Liver (tissue), 9 donors: ENCODE measurements around the gene MRTFB. TPM values are rescaled to one million over a fixed set of nuclear protein-coding genes. Genes with fewer than 3 reads are reported as not detected.

Experiments used
- DNase-seq: peaks from one replicate; pipeline ENCODE4 v3.0.0-alpha.2; 2017; ENCODE audit warnings: low spot score
- H3K27ac ChIP-seq, 2 donors: one replicate each; pipeline ENCODE4 v1.7.0; 2013; ENCODE audit warnings: inconsistent platforms in 2 of 2, low read length in 2 of 2, control low read depth in 1 of 2, low read depth in 1 of 2, mild to moderate bottlenecking in 1 of 2
- H3K27me3 ChIP-seq, 4 donors: one replicate each; pipeline versions ENCODE4 v1.6.1 to v1.7.0; 2013; ENCODE audit warnings: low read length in 3 of 4, inconsistent platforms in 1 of 4, mild to moderate bottlenecking in 1 of 4, moderate library complexity in 1 of 4; ENCODE audit not compliant: control insufficient read depth in 4 of 4, insufficient read depth in 4 of 4
- H3K36me3 ChIP-seq, 4 donors: one replicate each; pipeline versions ENCODE4 v1.6.1 to v1.7.0; 2013; ENCODE audit warnings: low read length in 3 of 4, mild to moderate bottlenecking in 3 of 4, low read depth in 1 of 4, moderate library complexity in 1 of 4; ENCODE audit not compliant: control insufficient read depth in 4 of 4, insufficient read depth in 3 of 4
- H3K4me1 ChIP-seq, 4 donors: one replicate each; pipeline versions ENCODE4 v1.6.1 to v1.7.0; 2013; ENCODE audit warnings: low read length in 3 of 4, mild to moderate bottlenecking in 3 of 4, moderate library complexity in 1 of 4; ENCODE audit not compliant: control insufficient read depth in 4 of 4, insufficient read depth in 4 of 4
- H3K4me3 ChIP-seq, 3 donors: one replicate each; pipeline versions ENCODE4 v1.6.1 to v1.7.0; 2013; ENCODE audit warnings: low read length in 3 of 3, control low read depth in 1 of 3, low read depth in 1 of 3, mild to moderate bottlenecking in 1 of 3
- H3K9ac ChIP-seq, 2 donors: one replicate each; pipeline ENCODE4 v1.7.0; 2013; ENCODE audit warnings: low read length in 2 of 2, mild to moderate bottlenecking in 2 of 2, moderate library complexity in 2 of 2, control low read depth in 1 of 2, low read depth in 1 of 2
- H3K9me3 ChIP-seq, 4 donors: one replicate each; pipeline versions ENCODE4 v1.6.1 to v1.7.0; 2013; ENCODE audit warnings: low read length in 3 of 4; ENCODE audit not compliant: control insufficient read depth in 4 of 4
- EGR1 ChIP-seq, 2 donors: IDR thresholded peaks; 2 replicates each; pipeline ENCODE4 v1.6.1; 2016 to 2018; ENCODE audit warnings: antibody characterized with exemption in 2 of 2, low read depth in 2 of 2
- FOXA1 ChIP-seq: IDR thresholded peaks from 2 replicates; pipeline ENCODE4 v1.6.1; 2016; ENCODE audit warnings: antibody characterized with exemption
- FOXA2 ChIP-seq: IDR thresholded peaks from 2 replicates; pipeline ENCODE4 v1.6.1; 2016; ENCODE audit warnings: antibody characterized with exemption
- GABPA ChIP-seq, 2 donors: IDR thresholded peaks in 1 of 2; conservative IDR thresholded peaks in 1 of 2; 2 replicates each; pipeline ENCODE4 v1.6.1; 2016; ENCODE audit warnings: antibody characterized with exemption in 2 of 2, mild to moderate bottlenecking in 1 of 2, moderate library complexity in 1 of 2
- HNF4A ChIP-seq, 2 donors: conservative IDR thresholded peaks; 2 replicates each; pipeline ENCODE4 v1.6.1; 2016; ENCODE audit warnings: antibody characterized with exemption in 2 of 2, mild to moderate bottlenecking in 2 of 2
- HNF4G ChIP-seq: IDR thresholded peaks from 2 replicates; pipeline ENCODE4 v1.6.1; 2016; ENCODE audit warnings: antibody characterized with exemption
- JUND ChIP-seq, 2 donors: IDR thresholded peaks; 2 replicates each; pipeline ENCODE4 v1.6.1; 2016; ENCODE audit warnings: antibody characterized with exemption in 2 of 2
- NR2F2 ChIP-seq: IDR thresholded peaks from 2 replicates; pipeline ENCODE4 v1.6.1; 2016; ENCODE audit warnings: antibody characterized with exemption
- RAD21 ChIP-seq, 2 donors: IDR thresholded peaks; 2 replicates each; pipeline ENCODE4 v1.6.1; 2016; ENCODE audit warnings: antibody characterized with exemption in 2 of 2, mild to moderate bottlenecking in 2 of 2
- RXRA ChIP-seq, 2 donors: IDR thresholded peaks; 2 replicates each; pipeline ENCODE4 v1.6.1; 2017 to 2018; ENCODE audit warnings: antibody characterized with exemption in 2 of 2, mild to moderate bottlenecking in 1 of 2
- SP1 ChIP-seq: IDR thresholded peaks from 2 replicates; pipeline ENCODE4 v1.6.1; 2018; ENCODE audit warnings: antibody characterized with exemption, mild to moderate bottlenecking
- TAF1 ChIP-seq: conservative IDR thresholded peaks from 2 replicates; pipeline ENCODE4 v1.6.1; 2016; ENCODE audit warnings: antibody characterized with exemption, mild to moderate bottlenecking
- YY1 ChIP-seq: IDR thresholded peaks from 2 replicates; pipeline ENCODE4 v1.6.1; 2016; ENCODE audit warnings: antibody characterized with exemption, mild to moderate bottlenecking
- WGBS: extraction: QIAGEN DNeasy Blood & Tissue Kit; methylation state at CpG from one replicate; pipeline ENCODE4 v1.1.7; 2013; 5-methylcytosine and 5-hydroxymethylcytosine counted together
- polyA plus RNA-seq, 2 donors: library from polyadenylated mRNA; stranded (reverse) in 1 of 2; unstranded in 1 of 2; fragments of 200-250 nt in 1 of 2; fragments of >200 nt in 1 of 2; fragmentation: Nextera tagmentation in 1 of 2; extraction: Ambion mirVana in 1 of 2; gene quantifications; one replicate each; pipeline versions ENCODE4 v1.2.1 to v1.2.3, GENCODE V29; 2013 to 2015
- total RNA-seq, 2 donors: library from RNA; depleted of rRNA; stranded (reverse); fragments of >200 nt; gene quantifications; one replicate each; pipeline ENCODE4 v1.2.3, GENCODE V29; 2014
- TF ChIP-seq, protein P1 (sequence below): fragments of 150-350 bp; IDR thresholded peaks from 2 replicates; pipeline ENCODE4 v1.5.1; 2017; ENCODE audit warnings: improper control_type of control experiment, low read depth, low read length; ENCODE audit not compliant: missing input control
- TF ChIP-seq, protein P2 (sequence below): IDR thresholded peaks from 2 replicates; pipeline ENCODE4 v1.6.1; 2016; ENCODE audit warnings: antibody characterized with exemption
- TF ChIP-seq, protein P3 (sequence below): IDR thresholded peaks from 2 replicates; pipeline ENCODE4 v1.6.1; 2016; ENCODE audit warnings: antibody characterized with exemption
- TF ChIP-seq, protein P4 (sequence below): IDR thresholded peaks from 2 replicates; pipeline ENCODE4 v1.6.1; 2016; ENCODE audit warnings: antibody characterized with exemption
- TF ChIP-seq, protein P5 (sequence below): IDR thresholded peaks from 2 replicates; pipeline ENCODE4 v1.6.1; 2016; ENCODE audit warnings: antibody characterized with exemption, mild to moderate bottlenecking
- donor health status: healthy.
- donor health status: healthy.
- donor health status: healthy.
- donor health status: healthy.
- donor health status: healthy.

The MRTFB gene
- total and polyA plus RNA-seq, 4 donors: 4.1 to 14.2 (median 5.8) TPM

DNA sequence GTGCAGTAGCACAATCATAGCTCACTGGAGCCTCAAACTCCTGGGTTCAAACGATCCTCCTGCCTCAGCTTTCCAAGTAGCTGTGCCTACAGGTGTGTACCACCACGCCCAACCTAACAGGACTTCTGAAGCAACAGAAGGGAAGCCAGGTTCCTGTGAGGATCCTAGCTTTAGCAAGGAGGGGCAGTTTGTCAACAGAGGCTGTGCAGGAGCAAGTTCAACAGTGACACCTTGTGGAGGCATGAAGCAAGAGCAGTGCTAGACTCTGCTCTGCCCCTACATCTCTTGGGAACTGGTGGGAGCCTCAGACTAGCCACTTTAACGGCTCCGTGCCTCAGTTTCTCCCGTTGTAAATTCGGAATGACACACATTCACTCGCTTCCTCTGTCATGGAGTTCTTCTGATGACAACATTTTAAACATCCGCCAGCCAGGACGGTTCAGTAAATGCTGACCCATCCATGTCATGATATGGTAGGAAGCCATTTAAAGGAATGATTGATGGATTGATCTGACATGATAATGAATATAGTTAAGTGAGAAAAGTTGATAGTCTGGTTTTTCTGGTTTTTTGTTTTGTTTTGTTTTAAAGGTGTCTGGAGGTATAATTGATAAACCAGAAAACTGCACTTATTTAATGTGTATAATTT lies 218.7 kb downstream of the MRTFB start:
- DNase-seq: no peak
- Histone ChIP-seq H3K9me3 (peaks cover 3 to 7% (median 6%) of the 10 kb centered on the region in 4 donors), H3K4me3 (no peak overlapping the region), H3K27ac (no peak overlapping the region), H3K27me3 (no peaks in the 10 kb centered on the region), H3K36me3 (no peaks in the 10 kb centered on the region), H3K9ac (no peak overlapping the region), H3K4me1 (peaks cover 0 to 12% (median 6%) of the 10 kb centered on the region in 4 donors)
- TF ChIP-seq JUND (IDR thresholded peaks at IDR 0.05): no peak
- TF ChIP-seq, protein P1, sequence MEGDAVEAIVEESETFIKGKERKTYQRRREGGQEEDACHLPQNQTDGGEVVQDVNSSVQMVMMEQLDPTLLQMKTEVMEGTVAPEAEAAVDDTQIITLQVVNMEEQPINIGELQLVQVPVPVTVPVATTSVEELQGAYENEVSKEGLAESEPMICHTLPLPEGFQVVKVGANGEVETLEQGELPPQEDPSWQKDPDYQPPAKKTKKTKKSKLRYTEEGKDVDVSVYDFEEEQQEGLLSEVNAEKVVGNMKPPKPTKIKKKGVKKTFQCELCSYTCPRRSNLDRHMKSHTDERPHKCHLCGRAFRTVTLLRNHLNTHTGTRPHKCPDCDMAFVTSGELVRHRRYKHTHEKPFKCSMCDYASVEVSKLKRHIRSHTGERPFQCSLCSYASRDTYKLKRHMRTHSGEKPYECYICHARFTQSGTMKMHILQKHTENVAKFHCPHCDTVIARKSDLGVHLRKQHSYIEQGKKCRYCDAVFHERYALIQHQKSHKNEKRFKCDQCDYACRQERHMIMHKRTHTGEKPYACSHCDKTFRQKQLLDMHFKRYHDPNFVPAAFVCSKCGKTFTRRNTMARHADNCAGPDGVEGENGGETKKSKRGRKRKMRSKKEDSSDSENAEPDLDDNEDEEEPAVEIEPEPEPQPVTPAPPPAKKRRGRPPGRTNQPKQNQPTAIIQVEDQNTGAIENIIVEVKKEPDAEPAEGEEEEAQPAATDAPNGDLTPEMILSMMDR: peak; percentile 35
- TF ChIP-seq HNF4G: no peak
- TF ChIP-seq RAD21 (IDR thresholded peaks at IDR 0.05): peak; percentile 53 to 75
- WGBS: 46% methylated on average over 9 of the region's 9 CpGs

DNA sequence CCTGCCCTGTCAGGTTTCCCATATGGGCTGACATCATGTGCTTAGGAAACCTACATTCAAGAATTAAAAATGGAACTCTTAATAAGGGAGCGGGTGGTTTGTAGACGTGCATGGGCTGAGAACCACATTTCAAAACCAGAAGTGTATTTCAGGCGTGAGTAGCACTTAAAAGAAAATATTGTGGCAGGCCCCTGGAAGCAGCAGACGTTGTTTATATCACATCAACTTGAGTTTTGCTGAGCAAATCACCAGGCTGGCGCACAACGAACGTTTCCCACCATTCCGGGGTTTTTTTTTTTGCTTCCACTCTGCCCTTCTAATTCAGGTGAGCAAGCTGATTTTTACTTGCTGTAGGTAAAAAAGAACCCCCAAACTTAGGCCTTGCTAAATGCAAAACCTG lies 220.2 kb downstream of the MRTFB start:
- Histone ChIP-seq H3K27ac (no peak overlapping the region), H3K27me3 (no peaks in the 10 kb centered on the region), H3K9ac (no peak overlapping the region), H3K4me1 (peaks cover 0 to 4% (median under 1%) of the 10 kb centered on the region in 4 donors), H3K9me3 (peaks cover 3 to 7% (median 6%) of the 10 kb centered on the region in 4 donors), H3K36me3 (no peaks in the 10 kb centered on the region), H3K4me3 (no peak overlapping the region)
- 91% methylated on average over 8 of the region's 8 CpGs for WGBS
- TF ChIP-seq EGR1 (IDR thresholded peaks at IDR 0.05; ENCODE audit: low read depth in 2 of 2) (no peak), NR2F2 (no peak), FOXA2 (no peak), JUND (IDR thresholded peaks at IDR 0.05) (no peak), RXRA (IDR thresholded peaks at IDR 0.05) (no peak), RAD21 (IDR thresholded peaks at IDR 0.05) (no peak), GABPA (IDR thresholded peaks at IDR 0.05 in 1 of 2, conservative IDR thresholded peaks at IDR 0.05 in 1 of 2) (no peak), HNF4A (conservative IDR thresholded peaks at IDR 0.05) (no peak), TAF1 (no peak), YY1 (no peak), HNF4G (no peak), FOXA1 (no peak), SP1 (no peak)
- TF ChIP-seq, protein P1: no peak
- TF ChIP-seq, protein P2, sequence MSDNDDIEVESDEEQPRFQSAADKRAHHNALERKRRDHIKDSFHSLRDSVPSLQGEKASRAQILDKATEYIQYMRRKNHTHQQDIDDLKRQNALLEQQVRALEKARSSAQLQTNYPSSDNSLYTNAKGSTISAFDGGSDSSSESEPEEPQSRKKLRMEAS: no peak
- TF ChIP-seq, protein P3, sequence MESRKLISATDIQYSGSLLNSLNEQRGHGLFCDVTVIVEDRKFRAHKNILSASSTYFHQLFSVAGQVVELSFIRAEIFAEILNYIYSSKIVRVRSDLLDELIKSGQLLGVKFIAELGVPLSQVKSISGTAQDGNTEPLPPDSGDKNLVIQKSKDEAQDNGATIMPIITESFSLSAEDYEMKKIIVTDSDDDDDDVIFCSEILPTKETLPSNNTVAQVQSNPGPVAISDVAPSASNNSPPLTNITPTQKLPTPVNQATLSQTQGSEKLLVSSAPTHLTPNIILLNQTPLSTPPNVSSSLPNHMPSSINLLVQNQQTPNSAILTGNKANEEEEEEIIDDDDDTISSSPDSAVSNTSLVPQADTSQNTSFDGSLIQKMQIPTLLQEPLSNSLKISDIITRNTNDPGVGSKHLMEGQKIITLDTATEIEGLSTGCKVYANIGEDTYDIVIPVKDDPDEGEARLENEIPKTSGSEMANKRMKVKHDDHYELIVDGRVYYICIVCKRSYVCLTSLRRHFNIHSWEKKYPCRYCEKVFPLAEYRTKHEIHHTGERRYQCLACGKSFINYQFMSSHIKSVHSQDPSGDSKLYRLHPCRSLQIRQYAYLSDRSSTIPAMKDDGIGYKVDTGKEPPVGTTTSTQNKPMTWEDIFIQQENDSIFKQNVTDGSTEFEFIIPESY: no peak
- TF ChIP-seq, protein P4, sequence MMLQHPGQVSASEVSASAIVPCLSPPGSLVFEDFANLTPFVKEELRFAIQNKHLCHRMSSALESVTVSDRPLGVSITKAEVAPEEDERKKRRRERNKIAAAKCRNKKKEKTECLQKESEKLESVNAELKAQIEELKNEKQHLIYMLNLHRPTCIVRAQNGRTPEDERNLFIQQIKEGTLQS: no peak
- TF ChIP-seq, protein P5, sequence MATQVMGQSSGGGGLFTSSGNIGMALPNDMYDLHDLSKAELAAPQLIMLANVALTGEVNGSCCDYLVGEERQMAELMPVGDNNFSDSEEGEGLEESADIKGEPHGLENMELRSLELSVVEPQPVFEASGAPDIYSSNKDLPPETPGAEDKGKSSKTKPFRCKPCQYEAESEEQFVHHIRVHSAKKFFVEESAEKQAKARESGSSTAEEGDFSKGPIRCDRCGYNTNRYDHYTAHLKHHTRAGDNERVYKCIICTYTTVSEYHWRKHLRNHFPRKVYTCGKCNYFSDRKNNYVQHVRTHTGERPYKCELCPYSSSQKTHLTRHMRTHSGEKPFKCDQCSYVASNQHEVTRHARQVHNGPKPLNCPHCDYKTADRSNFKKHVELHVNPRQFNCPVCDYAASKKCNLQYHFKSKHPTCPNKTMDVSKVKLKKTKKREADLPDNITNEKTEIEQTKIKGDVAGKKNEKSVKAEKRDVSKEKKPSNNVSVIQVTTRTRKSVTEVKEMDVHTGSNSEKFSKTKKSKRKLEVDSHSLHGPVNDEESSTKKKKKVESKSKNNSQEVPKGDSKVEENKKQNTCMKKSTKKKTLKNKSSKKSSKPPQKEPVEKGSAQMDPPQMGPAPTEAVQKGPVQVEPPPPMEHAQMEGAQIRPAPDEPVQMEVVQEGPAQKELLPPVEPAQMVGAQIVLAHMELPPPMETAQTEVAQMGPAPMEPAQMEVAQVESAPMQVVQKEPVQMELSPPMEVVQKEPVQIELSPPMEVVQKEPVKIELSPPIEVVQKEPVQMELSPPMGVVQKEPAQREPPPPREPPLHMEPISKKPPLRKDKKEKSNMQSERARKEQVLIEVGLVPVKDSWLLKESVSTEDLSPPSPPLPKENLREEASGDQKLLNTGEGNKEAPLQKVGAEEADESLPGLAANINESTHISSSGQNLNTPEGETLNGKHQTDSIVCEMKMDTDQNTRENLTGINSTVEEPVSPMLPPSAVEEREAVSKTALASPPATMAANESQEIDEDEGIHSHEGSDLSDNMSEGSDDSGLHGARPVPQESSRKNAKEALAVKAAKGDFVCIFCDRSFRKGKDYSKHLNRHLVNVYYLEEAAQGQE: no peak
- DNase-seq: no peak
